Measurements from ENCODE around the gene TMEM108. TPM values are rescaled to one million over a fixed set of nuclear protein-coding genes. Genes with fewer than 3 reads are reported as not detected.

The TMEM108 gene
- total and polyA plus RNA-seq, 10 of the 15 experiments (the other 5 are each of a cell fraction or from before 2014, with no cell fraction given) = 0.02 to 0.58 (median 0.12) TPM; not detected in 5

- H3K36me3 ChIP-seq (ENCODE audit: control insufficient read depth in 2 of 2, insufficient read depth in 2 of 2, low read length in 1 of 2) = no peaks in the 10 kb centered on the region
- no peak overlapping the region for H3K9ac ChIP-seq (ENCODE audit: control insufficient read depth, insufficient read depth, low read length)
- intact Hi-C loops (cut with micrococcal nuclease; ENCODE audit: unreplicated experiment) = no loop called here
- no peak overlapping the region for H3K4me2 ChIP-seq (ENCODE audit: control insufficient read depth, insufficient read depth)
- ChIA-PET POLR2A (no interaction called here), CTCF (interaction anchor here (1.1 to 2.2 kb wide), 4 partner anchors 12 to 634 kb away, joined by 3 to 9 read pairs (median 4); no protein-coding TSS in a partner anchor), SMC1A (ENCODE audit: uncharacterized antibody, unreplicated experiment) (interaction anchor here (1.2 to 2.0 kb wide), 3 partner anchors 9 to 23 kb away, joined by 3 to 6 read pairs (median 4); no protein-coding TSS in a partner anchor), RAD21 (ENCODE audit: unreplicated experiment) (interaction anchor here (0.9 kb wide), 1 partner anchor 322 kb away, joined by 3 read pairs; no protein-coding TSS in a partner anchor)
- no peaks in the 10 kb centered on the region; a peak in 1 of 4 replicates for H3K27me3 ChIP-seq (replicated peaks in 1 of 2; ENCODE audit: control insufficient read depth in 2 of 2, insufficient read depth in 2 of 2, low read length in 1 of 2)
- no peaks in the 10 kb centered on the region for H3K9me3 ChIP-seq (replicated peaks; ENCODE audit: control insufficient read depth, insufficient read depth, low read length)
- no TSS peak for BruUV-seq (replicated peaks)
- DNase-seq (ENCODE audit: low read depth, low spot score) (no peak), FAIRE-seq (no peak), ATAC-seq (no peak)
- peaks cover 2% of the 10 kb centered on the region; the same call in 1 of the 2 replicates for H4K20me1 ChIP-seq (ENCODE audit: control insufficient read depth, insufficient read depth)
- no peak overlapping the region for H3K27ac ChIP-seq (ENCODE audit: control insufficient read depth, insufficient read depth)
- H3K79me2 ChIP-seq (ENCODE audit: control insufficient read depth, insufficient read depth, low read length) = no peaks in the 10 kb centered on the region
- in situ Hi-C loops (cut with MboI) = no loop called here
- no peak for TF ChIP-seq SKIL (IDR thresholded peaks at IDR 0.05; ENCODE audit: low read depth, poor library complexity, severe bottlenecking)
- TF ChIP-seq RUNX3 (IDR thresholded peaks at IDR 0.05; ENCODE audit: low read length) = no peak
- no peak for TF ChIP-seq BCLAF1 (IDR thresholded peaks at IDR 0.05)
- TF ChIP-seq ELK1 (IDR thresholded peaks at IDR 0.05; ENCODE audit: low read depth, low read length) = no peak
- TF ChIP-seq ESRRA (IDR thresholded peaks at IDR 0.05; ENCODE audit: low read length) = no peak
- no peak for TF ChIP-seq KDM1A (IDR thresholded peaks at IDR 0.05; ENCODE audit: borderline replicate concordance)
- TF ChIP-seq CHD4 (IDR thresholded peaks at IDR 0.05) = no peak
- no peak for TF ChIP-seq FOXK2 (IDR thresholded peaks at IDR 0.05)
- no peak for TF ChIP-seq MTA3 (IDR thresholded peaks at IDR 0.05; ENCODE audit: borderline replicate concordance, low read length)
- H2AFZ ChIP-seq (ENCODE audit: control insufficient read depth, low read depth, low read length) = no peak overlapping the region
- WGBS (ENCODE audit: insufficient coverage, insufficient replicate concordance, low lambda C conversion rate, missing lambda C conversion rate) = 45% methylated on average over 4 of the region's 4 CpGs
- no peaks in the 10 kb centered on the region for H3K4me1 ChIP-seq (ENCODE audit: control insufficient read depth, insufficient read depth, low read length)
- no peak overlapping the region for H3K4me3 ChIP-seq
Measured at GRCh38 chr3:133364704-133365103, 326.5 kb downstream of the TMEM108 start.

Measured in GM12878 (cell line).